Suprapubic skin (tissue), 4 donors: ENCODE results near the gene ZNF467. TPM values are rescaled to one million over a fixed set of nuclear protein-coding genes. Genes with fewer than 3 reads are reported as not detected.
A peak's percentile ranks its signal among the peaks of the same experiment; 100 is the strongest.

Experiments
- DNase-seq, 2 donors: peaks; one replicate each; pipeline ENCODE4 v3.0.0-alpha.2; 2019; ENCODE audit warnings: low spot score in 2 of 2
- H3K27ac ChIP-seq: fragments of 200-600 bp; sonication (generic); one replicate; pipeline ENCODE4 v1.5.1; 2019
- H3K27me3 ChIP-seq: fragments of 200-600 bp; sonication (generic); one replicate; pipeline ENCODE4 v1.5.1; 2019
- H3K36me3 ChIP-seq: fragments of 200-600 bp; sonication (generic); one replicate; pipeline ENCODE4 v1.5.1; 2019
- H3K4me1 ChIP-seq: fragments of 200-600 bp; sonication (generic); one replicate; pipeline ENCODE4 v1.5.1; 2019
- H3K4me3 ChIP-seq: fragments of 200-600 bp; sonication (generic); one replicate; pipeline ENCODE4 v1.5.1; 2019; ENCODE audit warnings: mild to moderate bottlenecking
- H3K9me3 ChIP-seq: fragments of 200-600 bp; sonication (generic); one replicate; pipeline ENCODE4 v1.5.1; 2019
- CTCF ChIP-seq, 2 donors: fragments of 200-600 bp in 1 of 2; fragments of 450-650 bp in 1 of 2; sonication (generic) in 1 of 2; IDR thresholded peaks; one replicate each; pipeline ENCODE4 v1.5.1; 2016 to 2019; ENCODE audit warnings: antibody characterized with exemption in 2 of 2, mild to moderate bottlenecking in 1 of 2, moderate library complexity in 1 of 2
- EP300 ChIP-seq: sonication (generic); formaldehyde crosslinking; IDR thresholded peaks from one replicate; pipeline ENCODE4 v1.6.1; 2017; ENCODE audit warnings: antibody characterized with exemption
- POLR2A ChIP-seq, 2 donors: fragments of 450-650 bp; IDR thresholded peaks; one replicate each; pipeline ENCODE4 v1.6.1; 2017; ENCODE audit warnings: antibody characterized with exemption in 2 of 2, mild to moderate bottlenecking in 2 of 2, moderate library complexity in 2 of 2
- POLR2AphosphoS5 ChIP-seq, 3 donors: sonication (generic); formaldehyde crosslinking; IDR thresholded peaks; one replicate each; pipeline ENCODE4 v1.6.1; 2017; ENCODE audit warnings: antibody characterized with exemption in 3 of 3
- WGBS: methylation state at CpG from one replicate; pipeline ENCODE4 v1.1.5; 2018; 5-methylcytosine and 5-hydroxymethylcytosine counted together
- total RNA-seq, 4 donors: library from RNA; depleted of rRNA; stranded (reverse); fragments of >200 nt; gene quantifications; one replicate each; pipeline ENCODE4 v1.1.0, GENCODE V29; 2016

ZNF467 gene
- total RNA-seq, 4 donors from 2014 or later, result 2.9 to 10.8 (median 4.6) TPM

GRCh38 chr7:149735779-149736477 is 37.5 kb downstream of the ZNF467 start:
- H3K4me1 ChIP-seq, result peaks cover 15% of the 10 kb centered on the region
- peak in 1 of 2 donors; percentile 45 for DNase-seq
- peaks cover 19% of the 10 kb centered on the region for H3K36me3 ChIP-seq
- WGBS, result 70% methylated on average over 12 of the region's 16 CpGs
- TF ChIP-seq POLR2AphosphoS5 (IDR thresholded peaks at IDR 0.05), result no peak
- TF ChIP-seq POLR2A (IDR thresholded peaks at IDR 0.05), result no peak
- TF ChIP-seq CTCF (IDR thresholded peaks at IDR 0.05), result no peak
- TF ChIP-seq EP300, result no peak
- no peak overlapping the region for H3K27ac ChIP-seq
- no peaks in the 10 kb centered on the region for H3K9me3 ChIP-seq
- H3K4me3 ChIP-seq, result no peak overlapping the region
- H3K27me3 ChIP-seq, result no peaks in the 10 kb centered on the region

GRCh38 chr7:149735181-149735602 is 38.2 kb downstream of the ZNF467 start:
- DNase-seq, result peak in 1 of 2 donors; percentile 50
- 65% methylated on average over 6 of the region's 6 CpGs for WGBS
- no peaks in the 10 kb centered on the region for H3K9me3 ChIP-seq
- TF ChIP-seq EP300 (no peak), POLR2AphosphoS5 (IDR thresholded peaks at IDR 0.05) (no peak)
- H3K27ac ChIP-seq, result no peak overlapping the region
- no peaks in the 10 kb centered on the region for H3K27me3 ChIP-seq
- H3K4me3 ChIP-seq, result no peak overlapping the region
- peaks cover 15% of the 10 kb centered on the region for H3K4me1 ChIP-seq
- peaks cover 23% of the 10 kb centered on the region for H3K36me3 ChIP-seq

- WGBS, result 64% methylated on average over 2 of the region's 2 CpGs
Measured at GRCh38 chr7:149734791-149735075, 38.7 kb downstream of the ZNF467 start.

GRCh38 chr7:149733924-149734790 is 39.2 kb downstream of the ZNF467 start:
- WGBS, result 90% methylated on average over 9 of the region's 20 CpGs
- Histone ChIP-seq H3K27ac (no peak overlapping the region), H3K27me3 (no peaks in the 10 kb centered on the region), H3K4me1 (peaks cover 15% of the 10 kb centered on the region), H3K9me3 (no peaks in the 10 kb centered on the region), H3K4me3 (no peak overlapping the region), H3K36me3 (peaks cover 33% of the 10 kb centered on the region)
- no peak for TF ChIP-seq CTCF (IDR thresholded peaks at IDR 0.05)
- TF ChIP-seq POLR2AphosphoS5 (IDR thresholded peaks at IDR 0.05), result no peak
- no peak for TF ChIP-seq POLR2A (IDR thresholded peaks at IDR 0.05)
- TF ChIP-seq EP300, result no peak
- peak in 1 of 2 donors; percentile 55 for DNase-seq

More at GRCh38 chr7:149734791-149735075, 38.7 kb downstream of the ZNF467 start:
- H3K4me3 ChIP-seq, result no peak overlapping the region
- no peak for TF ChIP-seq POLR2A (IDR thresholded peaks at IDR 0.05)
- no peak for TF ChIP-seq EP300
- no peak for TF ChIP-seq POLR2AphosphoS5 (IDR thresholded peaks at IDR 0.05)
- no peak for TF ChIP-seq CTCF (IDR thresholded peaks at IDR 0.05)
- H3K4me1 ChIP-seq, result peaks cover 15% of the 10 kb centered on the region
- peaks cover 27% of the 10 kb centered on the region for H3K36me3 ChIP-seq
- DNase-seq, result no peak
- H3K27ac ChIP-seq, result no peak overlapping the region
- H3K27me3 ChIP-seq, result no peaks in the 10 kb centered on the region
- H3K9me3 ChIP-seq, result no peaks in the 10 kb centered on the region

GRCh38 chr7:149733131-149733923 is 40.1 kb downstream of the ZNF467 start:
- Histone ChIP-seq H3K36me3 (peaks cover 41% of the 10 kb centered on the region), H3K4me1 (peaks cover 15% of the 10 kb centered on the region), H3K27ac (no peak overlapping the region), H3K4me3 (no peak overlapping the region), H3K27me3 (no peaks in the 10 kb centered on the region), H3K9me3 (no peaks in the 10 kb centered on the region)
- peak in 1 of 2 donors; percentile 60 for DNase-seq
- 91% methylated on average over 16 of the region's 30 CpGs for WGBS
- TF ChIP-seq EP300 (no peak), POLR2A (IDR thresholded peaks at IDR 0.05) (no peak), CTCF (IDR thresholded peaks at IDR 0.05) (no peak), POLR2AphosphoS5 (IDR thresholded peaks at IDR 0.05) (no peak)
